GM12875 (cell line): ENCODE data around the gene CUBN.

Source experiments
- H3K4me3 ChIP-seq: one replicate; pipeline ENCODE4 v1.5.1; 2011; ENCODE audit warnings: low read depth, low read length, control low read depth
- TF ChIP-seq, protein P1 (sequence below): IDR thresholded peaks from 2 replicates; pipeline ENCODE4 v1.5.1; 2011; ENCODE audit warnings: low read depth, mild to moderate bottlenecking, control low read depth, inconsistent platforms, low read length, moderate library complexity, borderline replicate concordance; ENCODE audit not compliant: insufficient read depth

CUBN gene

DNA sequence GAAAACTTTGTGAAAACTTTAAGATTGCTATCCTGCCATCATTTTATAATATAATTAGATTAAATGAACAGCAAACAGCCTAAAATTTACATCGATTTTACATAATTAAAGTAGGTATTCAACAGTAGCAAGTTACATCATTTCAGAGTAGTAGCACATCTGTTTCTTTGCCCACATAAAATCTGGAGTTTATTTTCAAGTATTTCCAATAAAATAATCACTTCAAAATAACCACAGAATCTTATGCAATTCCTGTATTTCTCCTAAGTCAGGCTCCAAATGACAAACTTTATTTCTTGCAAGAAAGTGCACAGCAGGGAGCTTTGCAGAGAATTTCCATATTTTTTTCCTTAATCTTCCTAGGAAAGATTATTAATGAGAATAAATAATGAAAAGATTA, 82.6 kb downstream of the CUBN start:
- H3K4me3 ChIP-seq = no peak overlapping the region
- TF ChIP-seq, protein P1, sequence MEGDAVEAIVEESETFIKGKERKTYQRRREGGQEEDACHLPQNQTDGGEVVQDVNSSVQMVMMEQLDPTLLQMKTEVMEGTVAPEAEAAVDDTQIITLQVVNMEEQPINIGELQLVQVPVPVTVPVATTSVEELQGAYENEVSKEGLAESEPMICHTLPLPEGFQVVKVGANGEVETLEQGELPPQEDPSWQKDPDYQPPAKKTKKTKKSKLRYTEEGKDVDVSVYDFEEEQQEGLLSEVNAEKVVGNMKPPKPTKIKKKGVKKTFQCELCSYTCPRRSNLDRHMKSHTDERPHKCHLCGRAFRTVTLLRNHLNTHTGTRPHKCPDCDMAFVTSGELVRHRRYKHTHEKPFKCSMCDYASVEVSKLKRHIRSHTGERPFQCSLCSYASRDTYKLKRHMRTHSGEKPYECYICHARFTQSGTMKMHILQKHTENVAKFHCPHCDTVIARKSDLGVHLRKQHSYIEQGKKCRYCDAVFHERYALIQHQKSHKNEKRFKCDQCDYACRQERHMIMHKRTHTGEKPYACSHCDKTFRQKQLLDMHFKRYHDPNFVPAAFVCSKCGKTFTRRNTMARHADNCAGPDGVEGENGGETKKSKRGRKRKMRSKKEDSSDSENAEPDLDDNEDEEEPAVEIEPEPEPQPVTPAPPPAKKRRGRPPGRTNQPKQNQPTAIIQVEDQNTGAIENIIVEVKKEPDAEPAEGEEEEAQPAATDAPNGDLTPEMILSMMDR = no peak

DNA sequence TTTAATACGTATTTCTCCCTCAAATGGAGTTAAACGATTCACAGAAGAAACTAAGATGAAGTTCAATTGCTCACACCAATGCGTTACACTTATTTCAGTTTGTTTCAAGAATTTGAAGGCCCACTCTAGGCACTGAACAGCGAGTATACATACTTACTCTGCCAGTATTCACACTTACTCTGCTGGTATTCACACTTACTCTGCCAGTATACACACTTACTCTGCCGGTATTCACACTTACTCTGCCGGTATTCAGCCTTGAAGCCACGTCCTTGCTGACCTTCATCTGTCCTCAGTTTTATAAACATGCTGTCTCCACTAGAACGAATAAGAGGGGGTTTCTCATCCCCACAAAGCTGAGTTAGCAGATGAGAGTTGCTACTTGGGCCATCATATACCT, 86.0 kb downstream of the CUBN start:
- TF ChIP-seq, protein P1 = no peak
- H3K4me3 ChIP-seq = no peak overlapping the region

DNA sequence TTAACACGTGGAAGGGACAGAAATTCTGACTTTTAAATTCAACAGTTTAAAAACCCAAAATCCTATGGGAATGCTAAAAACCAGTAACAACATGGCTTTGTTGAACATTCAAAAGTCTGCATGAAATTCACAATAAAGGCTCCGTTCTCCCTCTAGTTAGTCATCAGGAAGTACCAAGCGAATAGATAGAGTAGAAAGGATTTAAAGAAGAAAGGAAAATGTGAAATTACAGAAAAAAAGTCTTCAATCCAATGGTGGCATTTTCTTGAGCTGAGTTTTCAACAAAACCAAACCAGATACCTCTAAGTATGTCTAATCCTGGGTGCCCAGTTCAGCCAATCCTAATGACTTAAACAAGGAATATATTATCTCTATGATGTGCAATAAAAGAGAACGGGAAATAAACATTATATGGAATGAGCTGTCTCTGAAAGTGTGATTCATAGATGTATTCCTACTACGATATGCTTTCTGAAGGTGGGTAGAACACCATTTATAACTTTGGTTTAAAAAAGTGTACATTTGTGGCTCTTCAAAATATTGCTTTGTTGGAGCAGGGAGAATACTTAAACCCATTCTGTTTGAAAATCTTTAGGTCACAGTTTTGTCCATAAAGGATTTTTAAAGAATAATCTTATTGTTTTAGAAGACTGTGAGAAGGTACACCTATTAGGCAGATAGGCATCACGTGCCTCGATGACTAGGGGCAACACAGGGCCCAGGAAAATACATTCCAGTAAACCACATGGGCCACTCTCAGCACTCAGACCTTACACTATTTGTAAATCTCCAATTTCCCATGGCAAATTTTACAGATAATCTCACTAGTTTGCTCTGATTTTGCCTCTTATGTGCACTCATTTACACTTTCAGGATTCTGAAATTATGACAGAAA, 87.7 kb downstream of the CUBN start:
- no peak overlapping the region for H3K4me3 ChIP-seq
- TF ChIP-seq, protein P1 = no peak

DNA sequence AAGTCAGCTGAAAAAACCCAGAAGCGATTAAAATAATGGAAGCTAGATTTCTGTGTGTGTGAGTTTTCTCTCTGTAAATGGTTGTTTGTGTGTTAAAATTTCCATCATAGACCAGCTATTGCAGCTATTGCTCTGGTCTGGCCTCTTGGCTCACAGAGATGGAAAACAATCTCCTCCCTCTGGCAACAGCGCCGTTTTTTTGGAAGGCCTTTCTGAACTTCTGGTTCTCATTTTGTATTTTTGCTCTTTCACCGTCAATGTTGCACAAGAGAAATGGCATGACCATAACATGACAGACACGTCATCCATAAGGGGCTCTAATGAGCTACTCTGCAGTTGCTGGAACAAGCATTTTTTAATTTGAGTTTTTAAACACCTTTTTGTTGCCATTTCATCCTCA, 91.0 kb downstream of the CUBN start:
- H3K4me3 ChIP-seq = no peak overlapping the region
- TF ChIP-seq, protein P1 = no peak

DNA sequence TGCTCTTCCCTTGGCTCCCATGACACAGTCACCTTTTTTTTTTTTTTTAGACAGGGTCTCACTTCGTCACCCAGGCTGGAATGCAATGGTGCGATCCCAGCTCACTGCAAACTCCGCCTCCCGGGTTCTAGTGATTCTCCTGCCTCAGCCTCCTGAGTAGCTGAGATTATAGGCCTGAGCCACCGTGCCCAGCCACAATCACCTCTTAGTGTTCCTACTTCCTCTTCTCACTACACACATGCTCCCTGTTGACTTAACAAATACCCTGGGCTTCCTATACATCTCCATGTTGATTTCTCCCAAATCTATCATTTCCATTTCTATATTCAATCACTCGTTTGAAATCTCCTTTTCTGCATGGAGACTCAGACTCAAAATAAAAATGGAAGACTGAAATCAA, 91.7 kb downstream of the CUBN start:
- TF ChIP-seq, protein P1 = no peak
- no peak overlapping the region for H3K4me3 ChIP-seq

DNA sequence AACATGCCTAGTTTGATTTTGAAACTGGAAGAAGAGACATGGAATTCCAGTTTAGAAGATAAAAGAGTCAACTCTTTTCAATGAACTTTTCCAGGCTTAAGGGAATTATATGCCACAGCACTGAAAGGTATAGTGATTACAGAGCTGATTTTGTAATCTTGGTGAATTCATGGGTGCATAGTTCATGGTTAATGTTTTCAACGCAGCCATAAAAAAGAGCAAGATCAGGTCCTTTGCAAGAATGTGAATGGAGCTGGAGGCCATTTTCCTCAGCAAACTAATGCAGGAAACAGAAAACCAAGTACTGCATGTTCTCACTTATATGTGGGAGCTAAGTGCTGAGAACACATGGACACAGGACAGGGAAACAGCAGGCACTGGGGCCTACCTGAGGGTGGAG, 94.2 kb downstream of the CUBN start:
- H3K4me3 ChIP-seq = no peak overlapping the region
- TF ChIP-seq, protein P1 = no peak
